NCI-H1092 (cell line): ENCODE measurements around the gene DIAPH1.
A peak's percentile ranks its signal among the peaks of the same experiment; 100 is the strongest.

Source experiments
- DNase-seq: peaks from one replicate; lab custom pipeline; 2025; lab: John Stamatoyannopoulos, UW

DIAPH1 gene

DNA sequence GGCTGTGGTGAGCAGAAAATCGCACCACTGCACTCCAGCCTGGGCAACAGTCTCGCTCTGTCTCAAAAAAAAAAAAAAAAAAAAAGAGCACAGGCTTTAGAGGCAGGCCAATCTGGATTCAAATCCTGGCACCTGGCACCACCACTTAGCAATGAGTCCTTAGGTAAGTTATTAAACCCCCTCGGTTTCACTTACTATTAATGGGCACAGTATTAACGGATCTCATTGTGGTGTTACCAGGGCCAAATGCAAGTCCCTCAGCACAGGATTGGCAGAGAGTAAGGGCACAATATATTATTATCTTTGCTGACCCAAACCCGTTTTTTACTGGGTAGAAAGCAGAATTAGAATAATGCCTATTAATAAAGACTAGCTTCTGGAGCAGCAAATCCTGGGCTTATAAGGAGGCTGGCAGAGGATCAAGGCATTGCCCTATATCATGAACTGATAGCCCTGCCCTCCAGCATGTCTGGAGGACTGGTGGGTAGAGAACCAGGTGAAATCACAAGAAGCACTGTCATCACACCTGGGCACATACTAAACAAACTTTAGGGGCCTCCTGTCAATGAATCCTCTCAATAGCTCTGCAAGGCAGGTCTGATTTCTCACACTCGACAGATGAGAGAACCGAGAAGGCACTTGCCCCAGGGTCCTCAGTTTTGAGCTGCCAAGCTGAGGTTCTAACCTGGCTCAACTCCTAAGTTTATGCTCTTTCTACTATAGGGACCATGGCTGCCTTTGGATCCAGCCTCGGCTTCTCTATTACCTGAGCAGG is 112.2 kb downstream of the DIAPH1 start:
- DNase-seq = no peak

DNA sequence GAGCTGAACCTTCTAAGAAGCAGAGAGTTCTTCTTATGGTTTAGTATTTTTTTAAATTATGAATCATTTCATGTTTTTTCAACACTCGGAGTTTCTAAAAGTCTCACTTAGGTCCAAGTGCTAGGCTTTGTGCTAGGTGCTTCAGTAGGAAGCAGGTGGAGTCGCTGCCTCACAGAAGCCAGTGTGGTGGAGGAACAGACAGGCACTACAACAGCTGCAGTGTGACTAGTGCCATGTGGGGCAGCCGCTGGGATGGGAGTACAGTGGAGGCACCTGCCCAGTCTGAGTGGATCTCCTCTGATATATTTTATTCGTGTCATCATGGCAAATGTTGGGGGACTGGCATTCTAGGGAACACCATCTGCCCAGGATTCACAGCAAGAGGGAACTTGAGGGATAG is 114.6 kb downstream of the DIAPH1 start:
- no peak for DNase-seq

GRCh38 chr5:141503681-141504080 is 115.1 kb downstream of the DIAPH1 start:
- DNase-seq = no peak

DNA sequence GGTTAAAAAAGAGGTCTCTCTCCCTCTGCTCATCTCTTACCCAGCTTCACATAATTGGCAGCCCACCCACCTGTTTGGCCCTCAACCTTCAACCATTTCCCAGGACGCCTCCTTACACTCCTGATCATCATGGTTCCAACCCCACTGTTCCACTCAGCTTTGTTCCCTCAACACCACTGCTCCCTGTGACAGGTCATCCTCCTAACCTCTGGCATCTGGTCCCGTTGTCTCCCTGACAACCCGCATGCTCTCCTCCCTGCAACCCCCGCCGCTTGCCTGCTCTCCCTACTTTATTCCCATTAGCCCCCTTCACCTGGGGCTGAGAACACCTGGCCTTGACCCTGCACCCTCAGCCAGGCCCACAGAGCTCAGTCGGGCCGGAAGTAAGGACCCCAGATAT is 117.0 kb downstream of the DIAPH1 start:
- no peak for DNase-seq

DNA sequence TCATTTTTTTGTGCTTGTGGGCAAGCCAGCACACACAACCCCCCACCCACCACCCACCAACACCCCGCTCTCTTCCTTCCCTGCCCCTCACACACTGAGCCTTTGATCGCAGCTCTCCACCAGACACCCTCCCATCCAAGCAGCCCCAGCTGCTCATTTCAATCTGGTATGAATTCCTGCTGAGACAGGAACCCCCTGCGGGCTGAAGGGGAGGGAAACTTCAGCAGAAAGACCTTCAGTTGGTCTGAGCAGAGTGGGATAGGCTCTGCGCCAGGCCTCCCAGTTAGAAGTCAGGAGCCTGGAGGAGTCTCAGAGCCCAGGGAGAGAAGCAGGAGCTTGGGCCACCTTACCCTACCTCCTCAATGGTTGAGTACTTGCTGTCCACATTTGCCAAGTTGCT is 122.8 kb downstream of the DIAPH1 start:
- no peak for DNase-seq

- no peak for DNase-seq
Measured at GRCh38 chr5:141495453-141495811, 123.4 kb downstream of the DIAPH1 start.

GRCh38 chr5:141494761-141495452 is 123.9 kb downstream of the DIAPH1 start:
- no peak for DNase-seq

- DNase-seq = no peak
Measured at GRCh38 chr5:141493500-141494422, 125.0 kb downstream of the DIAPH1 start.

DNA sequence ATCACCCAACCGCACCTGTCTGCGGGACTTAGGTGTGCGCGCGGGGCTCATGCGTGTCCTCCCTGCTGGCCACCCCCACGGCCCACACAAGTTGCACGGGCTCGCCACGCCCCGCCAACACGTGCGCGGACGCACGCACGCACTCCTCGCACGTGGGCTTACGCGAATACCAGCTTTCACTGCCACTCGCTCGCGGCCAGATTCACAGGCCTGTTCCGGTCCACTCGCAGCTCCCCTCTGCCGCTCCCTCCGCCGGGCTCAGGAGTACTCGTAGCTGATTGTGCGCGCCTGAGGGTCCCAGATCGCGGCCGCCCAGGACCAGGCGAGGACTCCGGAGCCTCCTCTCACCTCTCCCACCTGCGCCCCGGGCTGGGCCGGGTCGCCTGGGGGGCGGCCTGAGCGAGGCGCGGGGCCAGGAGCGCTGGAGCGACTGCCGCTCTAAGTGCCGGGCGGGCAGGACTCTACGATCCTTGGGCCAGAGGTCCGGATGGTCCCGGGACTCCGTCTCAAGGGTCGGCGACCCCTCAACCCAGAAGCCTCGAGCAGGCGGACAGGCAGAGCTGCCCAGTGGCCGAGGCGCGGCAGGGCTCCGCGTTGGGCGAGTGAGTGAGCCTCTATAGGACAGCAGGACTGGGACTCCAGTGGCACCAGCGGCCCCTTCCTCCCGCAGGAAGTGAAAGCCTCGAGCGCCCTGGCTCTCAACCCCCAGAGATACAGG is 126.5 kb downstream of the DIAPH1 start:
- no peak for DNase-seq

GRCh38 chr5:141491323-141492167 is 127.3 kb downstream of the DIAPH1 start:
- no peak for DNase-seq

- DNase-seq = no peak
Measured at GRCh38 chr5:141490771-141491170, 128.0 kb downstream of the DIAPH1 start.

DNA sequence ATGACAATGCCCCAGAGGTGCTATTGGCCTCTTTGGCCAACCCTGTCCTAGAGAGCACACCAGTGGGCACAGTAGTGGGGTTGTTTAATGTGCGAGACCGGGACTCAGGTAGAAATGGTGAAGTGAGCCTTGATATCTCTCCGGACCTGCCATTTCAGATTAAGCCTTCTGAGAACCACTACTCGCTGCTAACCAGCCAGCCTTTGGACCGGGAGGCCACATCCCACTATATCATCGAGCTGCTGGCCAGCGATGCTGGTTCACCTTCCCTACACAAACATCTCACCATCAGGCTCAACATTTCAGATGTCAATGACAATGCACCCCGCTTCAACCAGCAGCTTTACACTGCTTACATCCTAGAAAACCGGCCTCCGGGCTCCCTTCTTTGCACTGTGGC is 128.5 kb downstream of the DIAPH1 start:
- DNase-seq = no peak

DNA sequence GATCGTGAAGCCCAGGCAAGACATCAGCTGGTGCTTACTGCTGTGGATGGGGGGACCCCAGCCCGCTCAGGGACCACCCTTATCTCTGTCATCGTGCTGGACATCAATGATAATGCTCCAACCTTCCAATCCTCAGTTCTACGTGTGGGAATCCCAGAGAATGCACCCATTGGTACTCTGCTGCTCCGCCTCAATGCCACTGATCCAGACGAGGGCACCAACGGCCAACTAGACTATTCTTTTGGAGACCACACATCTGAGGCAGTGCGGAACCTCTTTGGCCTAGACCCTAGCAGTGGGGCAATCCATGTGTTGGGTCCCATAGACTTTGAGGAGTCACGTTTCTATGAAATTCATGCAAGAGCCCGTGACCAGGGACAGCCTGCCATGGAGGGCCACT is 129.0 kb downstream of the DIAPH1 start:
- DNase-seq = no peak

GRCh38 chr5:141488591-141489561 is 129.9 kb downstream of the DIAPH1 start, which contains the start of gene PCDHGC5:
Gene PCDHGC5, plus strand, starts transcription at chr5:141489081. Its CDS starts 160 bp downstream, at chr5:141489241.
- no peak for DNase-seq

- no peak for DNase-seq
Measured at GRCh38 chr5:141487131-141487530, 131.7 kb downstream of the DIAPH1 start.

- DNase-seq = no peak
Measured at GRCh38 chr5:141486091-141486490, 132.7 kb downstream of the DIAPH1 start.

- peak; percentile 17 for DNase-seq
Measured at GRCh38 chr5:141485321-141486055, 133.3 kb downstream of the DIAPH1 start.

DNA sequence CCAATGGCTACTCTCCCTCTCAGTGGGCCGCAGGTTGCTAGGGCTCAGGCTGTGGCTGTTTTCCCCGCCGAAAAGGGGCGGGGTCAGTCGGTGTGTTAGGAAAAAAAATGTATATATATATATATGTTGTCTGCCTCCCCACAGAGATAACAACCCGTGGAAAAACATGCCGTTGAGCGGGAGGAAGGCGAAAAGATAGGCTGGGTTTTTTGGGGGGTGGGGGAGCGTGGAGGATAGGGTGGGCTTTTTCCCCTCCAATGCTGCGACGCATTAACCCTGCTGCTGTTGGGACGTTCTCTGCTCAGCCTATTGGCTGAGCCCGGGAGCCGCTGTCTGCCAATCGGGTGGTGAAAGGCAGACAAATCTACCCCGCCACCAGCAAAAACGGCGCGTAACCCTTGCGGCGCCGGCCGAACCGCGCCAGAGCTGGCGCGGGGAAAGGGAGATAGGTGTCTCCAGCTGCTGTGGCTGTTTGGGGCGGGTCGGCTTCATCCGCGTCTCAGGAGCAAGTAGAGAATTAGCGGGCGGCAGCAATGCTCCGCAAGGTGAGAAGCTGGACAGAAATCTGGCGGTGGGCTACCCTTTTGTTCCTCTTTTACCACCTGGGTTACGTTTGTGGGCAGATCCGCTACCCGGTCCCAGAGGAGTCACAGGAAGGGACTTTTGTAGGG is 134.0 kb downstream of the DIAPH1 start, which contains the start of gene PCDHGC4:
Gene PCDHGC4, plus strand, starts transcription at position 390 of the 671 bp plus-strand sequence. Its CDS starts 144 bp downstream, at position 534.
- DNase-seq = peak; percentile 57
